Renal cortex interstitium (tissue), 11 donors: ENCODE results near the gene CPZ. TPM values are rescaled to one million over a fixed set of nuclear protein-coding genes. Genes with fewer than 3 reads are reported as not detected.

Experiments
- DNase-seq, 11 donors: peaks; one replicate each; pipeline ENCODE4 v3.0.0-alpha.2; 2013; ENCODE audit warnings: low read depth in 9 of 11, low spot score in 4 of 11; ENCODE audit errors: extremely low read depth in 1 of 11
- polyA plus RNA-seq, 3 donors: library from polyadenylated mRNA; unstranded; fragments of 120-200 nt; gene quantifications; one replicate each; pipeline ENCODE4 v1.2.1, GENCODE V29; 2013; ENCODE audit not compliant: insufficient read length in 3 of 3

Gene CPZ
- polyA plus RNA-seq, 3 donors, result 14.6 to 24.9 (median 19.2) TPM

DNA sequence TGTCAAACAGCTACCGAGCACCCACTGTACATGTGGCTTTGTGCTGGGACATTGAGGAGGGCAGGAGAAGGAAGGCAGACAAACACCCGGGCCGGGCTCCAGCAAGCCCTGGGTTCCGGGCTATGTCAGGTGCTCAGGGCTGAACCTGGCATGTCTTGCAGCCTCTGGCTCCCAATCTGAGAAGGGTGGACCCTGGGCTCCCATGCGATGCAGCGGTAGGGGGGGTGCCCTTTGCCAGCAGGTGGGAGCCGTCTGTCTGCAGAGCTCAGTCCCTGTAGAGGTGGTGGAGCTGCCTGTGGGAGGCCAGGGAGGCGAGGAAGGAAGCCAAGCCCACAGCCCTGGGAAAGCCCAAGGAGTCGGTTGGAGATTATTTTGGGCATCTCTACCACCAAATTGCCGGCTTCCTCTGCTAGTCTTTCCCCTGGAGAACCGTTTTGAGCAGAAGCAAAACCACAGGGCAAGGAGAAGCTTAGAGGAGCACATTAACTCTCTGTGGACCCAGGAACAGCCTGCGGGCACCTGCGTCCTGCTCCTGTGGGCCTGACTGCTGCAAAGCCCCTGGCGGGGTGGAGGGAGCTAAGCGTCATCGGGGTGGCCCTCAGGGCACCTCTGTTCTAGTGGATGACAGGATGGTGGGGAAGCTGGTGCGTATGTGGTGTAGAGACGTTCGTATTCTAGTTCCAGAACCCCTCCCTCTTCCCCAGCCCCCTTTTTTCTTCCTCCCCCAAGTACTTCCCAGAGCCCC, 10.3 kb downstream of the CPZ start:
- no peak for DNase-seq

DNA sequence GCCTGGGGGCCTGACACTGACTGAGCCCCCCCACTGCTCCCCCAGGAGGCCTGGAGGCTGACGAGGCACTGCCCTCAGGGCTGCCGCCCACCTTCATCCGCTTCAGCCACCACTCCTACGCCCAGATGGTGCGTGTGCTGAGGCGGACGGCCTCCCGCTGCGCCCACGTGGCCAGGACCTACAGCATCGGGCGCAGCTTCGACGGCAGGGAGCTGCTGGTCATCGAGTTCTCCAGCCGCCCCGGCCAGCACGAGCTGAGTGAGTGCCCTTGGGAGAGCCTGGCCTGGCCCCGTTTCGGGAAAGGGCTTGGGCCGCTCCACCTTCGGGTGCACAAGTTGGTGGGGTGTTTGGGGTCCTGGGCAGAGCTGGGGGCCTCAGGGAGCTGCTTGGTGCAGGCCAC, 11.4 kb downstream of the CPZ start:
- DNase-seq, result no peak

DNA sequence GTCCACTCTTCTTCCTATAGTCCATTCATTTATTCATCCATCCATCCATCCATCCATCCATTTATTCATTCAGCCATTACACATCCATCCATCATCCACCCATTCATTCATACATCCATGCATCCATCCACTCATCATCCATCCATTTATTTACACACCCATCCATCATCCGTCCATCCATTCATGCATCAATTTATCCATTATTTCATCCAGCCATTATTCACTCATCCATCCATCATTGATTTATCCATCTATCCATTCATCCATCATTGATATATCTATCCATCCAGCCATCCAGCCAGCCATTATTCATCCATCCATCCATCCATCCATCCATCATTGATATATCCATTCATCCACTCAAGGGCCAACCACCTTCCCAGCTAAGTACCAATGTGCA, 12.7 kb downstream of the CPZ start:
- no peak for DNase-seq

DNA sequence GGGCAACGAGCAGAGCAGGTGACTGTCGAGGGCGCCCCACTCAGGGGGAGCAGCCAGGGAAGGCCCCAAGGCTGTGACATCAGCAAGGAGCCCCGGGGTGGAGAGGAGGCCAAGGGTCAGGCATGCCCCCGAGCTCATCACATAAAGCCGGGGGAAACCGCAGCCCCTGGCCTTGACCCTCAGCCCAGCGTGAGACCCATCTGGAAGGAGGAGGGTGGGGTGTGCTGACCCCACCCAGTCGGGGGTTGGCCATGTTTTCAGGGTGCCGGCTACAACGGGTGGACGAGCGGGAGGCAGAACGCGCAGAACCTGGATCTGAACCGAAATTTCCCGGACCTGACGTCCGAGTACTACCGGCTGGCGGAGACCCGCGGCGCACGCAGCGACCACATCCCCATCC, 13.9 kb downstream of the CPZ start:
- DNase-seq, result no peak

DNA sequence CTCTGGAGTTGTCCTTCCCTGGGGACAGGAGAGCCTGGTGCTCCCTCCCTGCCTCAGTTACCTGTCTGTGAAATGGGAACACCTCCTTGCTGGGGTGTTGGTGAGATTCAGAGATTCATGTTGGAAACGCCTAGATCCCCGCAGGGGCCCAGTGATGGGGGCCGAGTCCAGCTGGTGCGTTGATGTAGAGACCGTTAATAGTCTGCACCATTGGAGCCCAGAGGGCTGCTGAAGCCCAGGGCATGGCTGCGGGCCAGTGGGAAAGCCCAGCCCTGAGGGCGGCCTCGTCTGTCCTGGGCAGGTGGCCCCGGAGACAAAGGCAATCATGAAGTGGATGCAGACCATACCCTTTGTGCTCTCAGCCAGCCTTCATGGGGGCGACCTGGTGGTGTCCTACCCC, 14.4 kb downstream of the CPZ start:
- DNase-seq, result no peak

DNA sequence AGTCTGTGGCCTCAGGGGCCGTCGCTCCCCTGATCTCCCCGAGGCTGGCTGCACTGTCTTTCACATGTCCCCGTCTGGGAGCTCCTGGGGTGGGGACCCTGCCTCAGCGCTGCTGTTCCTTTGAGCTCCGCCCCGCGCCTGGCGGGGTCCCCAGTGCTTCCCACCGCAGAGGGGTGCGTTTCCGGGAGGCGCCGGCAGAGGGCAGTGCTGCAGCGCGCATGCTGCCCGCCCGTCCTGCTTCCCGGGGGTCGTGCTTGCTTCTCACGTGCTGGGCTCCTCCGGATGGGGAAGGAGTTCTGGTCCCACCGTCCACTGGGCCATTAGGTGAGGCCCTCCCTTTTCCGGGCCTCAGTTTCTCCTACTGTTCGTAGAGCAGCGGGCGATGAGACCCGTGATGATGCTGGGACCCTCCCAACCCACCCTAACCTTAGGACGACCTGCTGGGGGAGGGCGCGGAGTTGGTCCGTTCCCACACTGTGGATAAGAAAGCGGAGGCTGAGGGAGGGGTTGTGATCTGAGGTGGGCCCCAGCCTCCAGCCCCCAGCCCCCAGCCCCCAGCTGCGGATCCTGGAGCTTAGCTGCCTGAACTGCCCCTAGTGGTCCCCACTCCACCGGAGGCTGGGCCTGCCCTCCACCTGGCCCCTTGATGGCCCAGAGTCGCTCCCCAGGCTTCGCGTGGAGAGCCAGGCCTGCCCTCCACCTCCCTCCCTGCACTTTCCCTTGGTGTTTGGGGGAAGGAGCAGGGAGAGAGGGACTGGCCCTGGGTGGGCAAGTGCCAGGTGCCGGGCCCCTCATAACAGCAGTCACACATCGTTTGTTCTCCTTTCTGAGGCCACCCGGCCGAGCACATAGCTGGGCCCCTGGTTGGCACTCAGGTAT, 15.3 kb downstream of the CPZ start:
- DNase-seq, result no peak

DNA sequence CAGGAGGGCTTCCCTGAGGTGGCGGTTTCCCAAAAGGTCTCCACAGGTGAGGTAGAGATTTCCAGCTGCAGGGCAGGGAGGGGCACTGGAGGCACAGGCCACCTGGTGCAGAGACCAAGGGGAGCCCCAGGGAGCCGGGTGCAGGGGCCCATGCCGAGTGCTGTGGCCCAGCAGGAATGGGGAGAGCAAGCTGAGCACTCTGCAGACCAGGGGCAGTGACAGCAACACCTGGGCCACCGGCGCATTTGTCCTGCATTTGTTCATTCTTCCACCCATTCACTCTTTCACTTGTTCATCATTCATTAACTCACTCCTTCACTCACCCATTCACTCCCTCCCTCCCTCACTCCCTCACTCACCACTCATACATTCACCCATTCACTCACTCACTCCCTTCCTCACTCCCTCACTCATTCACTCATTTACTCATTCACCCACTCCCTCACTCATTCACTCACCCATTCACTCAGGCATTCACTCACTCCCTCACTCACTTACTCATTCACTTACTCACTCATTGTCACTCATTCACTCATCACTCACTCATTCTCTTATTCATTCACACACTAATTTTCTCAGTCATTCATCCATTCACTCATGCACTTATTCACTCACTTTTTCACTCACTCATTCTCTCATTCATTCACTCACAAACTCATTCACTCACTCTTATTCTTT, 16.3 kb downstream of the CPZ start:
- DNase-seq, result no peak

DNA sequence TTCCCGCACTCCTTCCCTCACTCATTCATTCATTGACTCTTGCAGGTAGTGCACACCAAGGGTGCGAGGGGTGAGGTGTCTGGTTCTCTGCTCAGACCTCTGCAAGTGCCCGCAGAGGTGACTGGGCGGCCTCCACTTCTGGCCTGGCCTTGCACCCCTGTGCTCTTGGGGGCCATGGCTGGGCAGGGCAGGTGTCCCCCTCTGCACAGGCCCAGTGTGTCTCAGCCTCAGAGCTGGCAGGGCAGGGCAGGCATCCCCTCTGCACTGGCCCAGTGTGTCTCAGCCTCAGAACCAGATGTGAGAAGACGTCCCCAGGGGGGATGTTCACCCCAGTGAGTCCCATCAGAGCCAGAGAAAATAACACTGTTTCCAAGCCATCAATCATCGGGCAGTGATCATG, 16.8 kb downstream of the CPZ start:
- no peak for DNase-seq

DNA sequence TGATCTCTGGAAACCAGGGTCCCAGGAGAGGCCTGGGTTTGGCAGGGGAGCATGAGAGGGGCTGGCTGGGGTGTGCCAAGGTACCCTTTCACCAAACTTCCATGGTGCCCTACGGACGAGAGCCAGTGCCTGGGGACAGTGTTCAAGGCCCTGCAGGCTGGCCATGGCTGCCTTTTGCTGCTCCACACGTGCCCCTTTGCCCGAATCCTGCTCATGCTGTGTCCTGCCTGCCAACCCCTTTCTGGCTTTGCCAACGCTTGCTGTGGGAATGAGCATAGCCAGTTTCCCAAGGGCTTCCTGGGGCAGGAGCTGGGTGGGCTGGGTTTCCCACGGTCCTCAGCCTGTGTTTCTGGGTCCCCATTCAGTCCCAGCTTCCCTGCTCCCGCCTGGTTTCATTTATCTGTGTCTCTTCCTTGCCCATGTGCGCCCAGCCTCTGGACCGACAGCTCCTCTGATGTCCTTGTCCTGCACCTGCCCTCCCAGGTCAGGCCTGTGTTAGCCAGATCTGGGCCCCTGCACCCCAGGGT, 17.3 kb downstream of the CPZ start:
- no peak for DNase-seq

DNA sequence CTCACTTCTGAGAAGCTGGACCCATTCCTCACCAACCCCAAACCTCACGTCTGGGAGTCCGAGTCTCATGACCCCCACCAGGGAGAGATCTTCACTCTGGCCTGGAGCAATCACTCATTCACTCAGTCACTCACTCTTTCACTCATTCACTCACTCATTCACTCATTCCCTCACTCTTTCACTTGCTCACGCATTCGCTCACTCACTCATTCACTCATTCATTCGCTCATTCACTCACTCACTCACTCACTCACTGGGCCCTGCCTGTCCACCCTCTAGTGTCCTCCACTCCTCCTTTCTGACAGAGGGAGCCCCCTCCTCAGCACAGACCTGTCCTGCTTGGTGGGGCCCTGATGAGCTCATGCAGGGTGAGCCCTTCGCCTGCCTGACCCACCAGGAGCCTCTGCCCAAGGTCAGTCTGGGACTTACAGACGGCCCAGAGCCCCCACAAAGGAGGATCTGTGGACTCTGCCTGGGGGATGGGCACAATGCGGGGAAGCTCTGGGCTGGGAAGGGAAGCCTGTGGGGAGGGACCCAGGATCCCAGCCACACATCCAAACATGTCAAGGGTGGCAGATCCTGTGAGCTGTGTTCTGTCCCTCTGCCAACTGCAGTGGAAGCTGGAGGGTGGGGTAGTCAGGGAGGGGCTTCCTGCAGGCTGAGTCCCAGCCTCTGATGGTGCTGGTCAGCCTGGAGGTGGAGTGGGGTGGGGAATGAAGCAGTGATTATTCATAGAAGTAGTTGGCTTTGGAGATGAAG, 18.5 kb downstream of the CPZ start:
- no peak for DNase-seq

DNA sequence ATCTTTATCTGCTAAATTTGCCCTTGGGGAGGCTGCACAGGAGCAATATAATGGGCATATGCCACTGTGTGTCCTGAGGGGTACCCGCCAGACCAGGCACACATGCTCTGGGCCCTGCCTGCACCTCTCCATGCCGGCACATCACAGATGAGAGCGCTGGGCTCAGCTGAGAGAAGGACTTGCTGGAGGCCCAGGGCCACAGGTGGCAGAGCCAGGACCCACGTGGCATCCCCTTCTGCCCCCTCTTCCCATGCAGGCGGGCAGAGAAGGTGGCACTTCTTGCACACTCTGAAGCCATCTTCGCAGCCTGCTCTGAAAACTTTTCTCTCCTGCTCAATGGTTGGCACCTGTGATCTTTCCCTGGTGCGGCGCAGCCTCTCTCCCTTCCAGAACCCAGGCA, 20.1 kb downstream of the CPZ start:
- DNase-seq, result no peak

DNA sequence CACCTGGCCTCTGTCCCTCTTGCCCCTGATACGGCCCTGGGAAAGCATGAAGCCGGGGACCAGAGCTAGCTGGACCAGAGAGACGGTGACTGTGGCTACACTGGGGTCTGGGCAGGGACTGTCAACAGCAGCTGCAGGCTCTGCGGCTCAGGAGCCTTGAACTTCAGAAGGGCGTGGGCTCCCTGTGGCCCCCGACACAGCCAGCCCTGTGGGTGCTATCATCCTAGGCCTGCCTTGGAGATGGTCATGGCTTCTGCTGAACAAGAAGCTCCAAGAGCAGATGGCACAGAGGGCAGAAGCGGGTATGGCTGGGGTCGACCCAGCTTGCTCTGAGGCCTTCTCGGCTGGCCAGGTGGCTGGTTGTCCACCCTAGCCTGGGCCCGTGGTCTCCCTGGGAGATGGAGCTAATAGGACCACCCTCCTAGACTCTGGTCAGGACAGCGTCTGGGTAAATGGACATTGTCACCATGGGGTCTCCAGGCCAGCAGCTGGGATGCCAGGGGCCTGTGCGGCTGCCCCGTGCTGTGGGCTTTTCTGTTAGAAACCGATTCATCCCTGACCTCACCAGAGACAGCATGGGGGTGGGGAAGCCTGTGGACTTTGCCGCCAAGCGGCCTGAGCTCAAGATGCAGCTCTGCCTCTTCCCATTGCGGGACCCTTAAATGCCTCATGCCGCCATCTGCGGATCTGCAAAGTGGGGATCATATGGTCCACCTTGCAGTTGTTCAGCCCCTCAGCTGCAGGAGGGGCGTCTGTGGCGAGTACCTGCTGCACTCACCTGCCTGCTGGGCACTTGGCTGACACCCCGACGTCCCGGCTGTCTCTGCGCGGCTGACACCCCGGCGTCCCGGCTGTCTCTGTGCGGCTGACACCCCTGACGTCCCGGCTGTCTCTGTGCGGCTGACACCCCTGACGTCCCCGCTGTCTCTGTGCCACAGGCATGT, 21.1 kb downstream of the CPZ start:
- DNase-seq, result no peak

DNA sequence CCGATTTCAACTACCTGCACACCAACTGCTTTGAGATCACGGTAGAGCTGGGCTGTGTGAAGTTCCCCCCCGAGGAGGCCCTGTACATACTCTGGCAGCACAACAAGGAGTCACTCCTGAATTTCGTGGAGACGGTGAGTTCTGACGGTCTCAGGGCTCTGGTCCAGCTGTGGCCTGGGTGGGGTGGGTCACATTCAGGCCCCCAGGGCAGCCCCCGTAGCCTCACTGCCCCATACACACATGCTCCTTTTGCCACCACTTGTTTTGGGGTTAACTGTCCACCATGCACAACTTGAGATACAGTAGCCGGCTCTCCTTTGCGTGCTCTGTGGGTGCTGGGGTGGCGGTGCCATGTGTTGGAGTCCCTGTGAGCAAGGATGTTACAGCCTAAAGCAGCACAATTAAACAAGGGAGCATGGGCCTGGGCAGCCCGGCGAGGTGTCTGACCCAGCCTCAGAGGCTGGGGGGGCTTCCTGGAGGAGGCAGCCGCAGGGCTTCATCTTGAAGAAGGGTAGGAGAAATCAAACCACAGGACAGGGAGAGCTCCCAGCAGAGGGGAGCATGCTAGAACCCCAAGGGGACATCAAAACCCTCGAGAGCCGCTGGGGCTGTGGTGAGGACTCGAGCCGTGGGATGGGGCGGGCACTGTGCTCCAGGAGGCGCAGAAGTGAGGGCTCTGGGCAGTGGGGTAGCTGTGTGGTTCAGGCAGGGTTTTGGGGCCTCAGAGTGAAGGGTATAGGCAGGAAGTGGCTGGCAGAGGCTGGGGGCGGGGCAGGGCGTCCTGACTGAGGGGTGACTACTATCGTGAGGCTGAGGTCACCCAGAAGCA, 22.0 kb downstream of the CPZ start:
- no peak for DNase-seq

DNA sequence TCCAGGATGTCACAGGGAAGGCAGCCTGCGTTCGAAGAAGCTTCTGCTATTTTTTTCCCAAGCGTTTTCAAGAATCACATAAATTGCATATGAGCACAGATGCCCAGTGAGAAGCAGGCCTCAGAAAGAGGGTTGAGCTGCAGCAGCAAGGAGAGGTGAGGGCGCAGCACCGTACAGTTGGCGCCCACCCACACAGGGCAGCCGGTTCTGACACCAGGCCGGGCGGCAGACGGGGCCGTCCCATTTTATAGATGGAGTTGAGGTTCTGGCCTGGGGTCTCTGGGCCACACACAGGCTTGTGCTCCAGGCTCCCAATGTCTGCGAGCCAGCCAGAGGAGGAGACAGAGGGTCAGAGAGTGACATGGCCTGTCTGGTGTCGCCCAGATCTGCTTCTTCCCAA, 22.8 kb downstream of the CPZ start:
- DNase-seq, result no peak

DNA sequence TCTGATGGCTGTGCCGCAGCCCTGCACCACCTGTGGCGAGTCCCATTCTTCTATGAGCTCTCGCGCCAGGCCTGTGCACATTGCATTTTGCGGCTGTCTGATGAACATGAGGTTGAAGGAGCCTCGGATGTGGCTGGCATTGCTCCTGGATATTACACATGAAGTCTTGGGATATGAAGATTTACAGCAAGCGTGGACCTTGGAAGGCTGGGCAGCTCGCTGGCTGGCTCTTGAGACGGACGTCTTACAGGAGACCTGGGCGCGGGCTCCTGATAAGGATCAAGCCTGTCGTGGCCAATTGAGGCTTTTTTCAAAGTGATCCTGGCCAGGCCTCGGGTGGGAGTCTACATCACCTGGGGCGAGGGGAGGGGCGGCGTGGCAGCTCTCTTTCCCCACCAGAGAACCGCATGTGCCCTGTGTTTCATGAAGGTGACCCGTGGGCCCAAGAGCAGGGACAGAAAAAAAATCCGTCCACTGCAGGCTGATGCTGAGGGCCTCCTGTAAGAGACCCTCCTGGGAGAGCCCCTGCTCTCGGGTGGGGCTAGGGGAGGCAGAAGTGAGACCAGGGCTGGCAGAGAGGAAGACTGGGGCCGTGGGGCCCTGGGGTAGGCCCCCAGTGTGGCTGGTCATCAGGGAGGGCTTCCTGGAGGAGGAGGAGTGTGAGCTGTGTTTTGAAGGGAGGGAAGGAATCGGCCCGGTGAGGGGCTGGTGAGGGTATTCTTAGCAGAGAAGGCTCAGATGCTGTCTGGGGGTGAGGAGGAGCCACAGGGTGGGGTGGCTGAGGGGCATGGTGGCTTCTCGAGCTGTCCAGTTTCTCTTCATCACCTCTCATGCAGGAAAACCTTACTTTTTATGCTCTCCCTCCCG, 23.6 kb downstream of the CPZ start:
- no peak for DNase-seq

DNA sequence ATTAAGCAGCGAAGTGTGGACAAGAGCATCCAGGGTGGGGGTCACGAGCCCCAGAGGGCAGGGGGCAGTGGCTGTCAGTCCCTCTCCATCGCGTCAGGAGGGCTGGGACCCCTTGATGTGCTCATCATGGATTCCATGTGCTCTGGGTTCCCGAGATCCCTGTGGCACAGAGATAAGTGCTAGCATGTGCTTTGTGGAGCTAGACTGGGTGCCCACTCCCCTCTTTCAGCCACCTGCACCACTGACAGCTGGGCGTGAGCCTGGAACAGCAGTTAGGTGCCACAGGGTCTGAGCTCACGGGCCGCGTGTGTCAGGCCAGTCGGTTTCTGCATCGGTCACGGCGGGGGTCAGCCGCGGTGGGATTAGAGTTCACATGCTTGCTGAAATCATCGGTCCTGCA, 24.3 kb downstream of the CPZ start:
- no peak for DNase-seq
